ENCODE data around the gene HIVEP3.

HIVEP3 gene

GRCh38 chr1:41648844-41649243, 269.9 kb downstream of the HIVEP3 start:
- TF ChIP-seq CTCF (IDR thresholded peaks at IDR 0.05; ENCODE audit: low read depth, low read length) (no peak), POLR2A (IDR thresholded peaks at IDR 0.05; ENCODE audit: extremely low read depth, insufficient read length) (no peak), MAX (IDR thresholded peaks at IDR 0.05; ENCODE audit: low read depth, low read length) (no peak), MYC (IDR thresholded peaks at IDR 0.05; ENCODE audit: low read depth, low read length) (no peak)
- DNase-seq (ENCODE audit: low read depth) = no peak

GRCh38 chr1:41648230-41648629, 270.5 kb downstream of the HIVEP3 start:
- H3K4me3 ChIP-seq (ENCODE audit: low read depth, low read length) = no peak overlapping the region
- DNase-seq (ENCODE audit: low read depth) = no peak
- no peak for TF ChIP-seq MAX (IDR thresholded peaks at IDR 0.05; ENCODE audit: low read depth, low read length)
- no peak for TF ChIP-seq MYC (IDR thresholded peaks at IDR 0.05; ENCODE audit: low read depth, low read length)
- TF ChIP-seq CTCF (IDR thresholded peaks at IDR 0.05; ENCODE audit: low read depth, low read length) = no peak
- TF ChIP-seq POLR2A (IDR thresholded peaks at IDR 0.05; ENCODE audit: extremely low read depth, insufficient read length) = no peak

More at GRCh38 chr1:41648844-41649243, 269.9 kb downstream of the HIVEP3 start:
- H3K4me3 ChIP-seq (ENCODE audit: low read depth, low read length) = no peak overlapping the region

- TF ChIP-seq POLR2A (IDR thresholded peaks at IDR 0.05; ENCODE audit: extremely low read depth, insufficient read length) (no peak), CTCF (IDR thresholded peaks at IDR 0.05; ENCODE audit: low read depth, low read length) (no peak), MAX (IDR thresholded peaks at IDR 0.05; ENCODE audit: low read depth, low read length) (no peak)
- H3K4me3 ChIP-seq (ENCODE audit: low read depth, low read length) = no peak overlapping the region
- DNase-seq (ENCODE audit: low read depth) = no peak
These were observed 271.2 kb downstream of the HIVEP3 start for GRCh38 chr1:41647221-41648135.

GRCh38 chr1:41646186-41646585, 272.5 kb downstream of the HIVEP3 start:
- TF ChIP-seq MYC (IDR thresholded peaks at IDR 0.05; ENCODE audit: low read depth, low read length) (no peak), CTCF (IDR thresholded peaks at IDR 0.05; ENCODE audit: low read depth, low read length) (no peak), POLR2A (IDR thresholded peaks at IDR 0.05; ENCODE audit: extremely low read depth, insufficient read length) (no peak), MAX (IDR thresholded peaks at IDR 0.05; ENCODE audit: low read depth, low read length) (no peak)
- no peak for DNase-seq (ENCODE audit: low read depth)
- H3K4me3 ChIP-seq (ENCODE audit: low read depth, low read length) = no peak overlapping the region

- peak; percentile 87 for DNase-seq (ENCODE audit: low read depth)
- no peak for TF ChIP-seq CTCF (IDR thresholded peaks at IDR 0.05; ENCODE audit: low read depth, low read length)
- no peak for TF ChIP-seq MAX (IDR thresholded peaks at IDR 0.05; ENCODE audit: low read depth, low read length)
- TF ChIP-seq MYC (IDR thresholded peaks at IDR 0.05; ENCODE audit: low read depth, low read length) = 0 out of 2 replicates have a peak, but pooled peaks have one; percentile 5
- no peak for TF ChIP-seq POLR2A (IDR thresholded peaks at IDR 0.05; ENCODE audit: extremely low read depth, insufficient read length)
- no peak overlapping the region for H3K4me3 ChIP-seq (ENCODE audit: low read depth, low read length)
These were observed 273.7 kb downstream of the HIVEP3 start for GRCh38 chr1:41645062-41645461.
